NCI-H446 treated with DMSO at 0.1 percent for 48 hours (cell line): ENCODE measurements around the gene IQCN.

Source experiments
- DNase-seq: peaks from one replicate; lab custom pipeline; 2025; lab: John Stamatoyannopoulos, UW

IQCN gene, protein sequence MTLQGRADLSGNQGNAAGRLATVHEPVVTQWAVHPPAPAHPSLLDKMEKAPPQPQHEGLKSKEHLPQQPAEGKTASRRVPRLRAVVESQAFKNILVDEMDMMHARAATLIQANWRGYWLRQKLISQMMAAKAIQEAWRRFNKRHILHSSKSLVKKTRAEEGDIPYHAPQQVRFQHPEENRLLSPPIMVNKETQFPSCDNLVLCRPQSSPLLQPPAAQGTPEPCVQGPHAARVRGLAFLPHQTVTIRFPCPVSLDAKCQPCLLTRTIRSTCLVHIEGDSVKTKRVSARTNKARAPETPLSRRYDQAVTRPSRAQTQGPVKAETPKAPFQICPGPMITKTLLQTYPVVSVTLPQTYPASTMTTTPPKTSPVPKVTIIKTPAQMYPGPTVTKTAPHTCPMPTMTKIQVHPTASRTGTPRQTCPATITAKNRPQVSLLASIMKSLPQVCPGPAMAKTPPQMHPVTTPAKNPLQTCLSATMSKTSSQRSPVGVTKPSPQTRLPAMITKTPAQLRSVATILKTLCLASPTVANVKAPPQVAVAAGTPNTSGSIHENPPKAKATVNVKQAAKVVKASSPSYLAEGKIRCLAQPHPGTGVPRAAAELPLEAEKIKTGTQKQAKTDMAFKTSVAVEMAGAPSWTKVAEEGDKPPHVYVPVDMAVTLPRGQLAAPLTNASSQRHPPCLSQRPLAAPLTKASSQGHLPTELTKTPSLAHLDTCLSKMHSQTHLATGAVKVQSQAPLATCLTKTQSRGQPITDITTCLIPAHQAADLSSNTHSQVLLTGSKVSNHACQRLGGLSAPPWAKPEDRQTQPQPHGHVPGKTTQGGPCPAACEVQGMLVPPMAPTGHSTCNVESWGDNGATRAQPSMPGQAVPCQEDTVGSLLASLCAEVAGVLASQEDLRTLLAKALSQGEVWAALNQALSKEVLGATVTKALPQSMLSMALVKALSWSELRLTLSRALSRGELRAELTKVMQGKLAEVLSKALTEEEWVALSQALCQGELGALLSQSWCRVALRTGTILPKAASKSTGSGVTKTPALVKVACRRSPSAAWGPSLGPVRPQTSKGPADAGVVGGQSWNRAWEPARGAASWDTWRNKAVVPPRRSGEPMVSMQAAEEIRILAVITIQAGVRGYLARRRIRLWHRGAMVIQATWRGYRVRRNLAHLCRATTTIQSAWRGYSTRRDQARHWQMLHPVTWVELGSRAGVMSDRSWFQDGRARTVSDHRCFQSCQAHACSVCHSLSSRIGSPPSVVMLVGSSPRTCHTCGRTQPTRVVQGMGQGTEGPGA (N-terminal part only)

DNA sequence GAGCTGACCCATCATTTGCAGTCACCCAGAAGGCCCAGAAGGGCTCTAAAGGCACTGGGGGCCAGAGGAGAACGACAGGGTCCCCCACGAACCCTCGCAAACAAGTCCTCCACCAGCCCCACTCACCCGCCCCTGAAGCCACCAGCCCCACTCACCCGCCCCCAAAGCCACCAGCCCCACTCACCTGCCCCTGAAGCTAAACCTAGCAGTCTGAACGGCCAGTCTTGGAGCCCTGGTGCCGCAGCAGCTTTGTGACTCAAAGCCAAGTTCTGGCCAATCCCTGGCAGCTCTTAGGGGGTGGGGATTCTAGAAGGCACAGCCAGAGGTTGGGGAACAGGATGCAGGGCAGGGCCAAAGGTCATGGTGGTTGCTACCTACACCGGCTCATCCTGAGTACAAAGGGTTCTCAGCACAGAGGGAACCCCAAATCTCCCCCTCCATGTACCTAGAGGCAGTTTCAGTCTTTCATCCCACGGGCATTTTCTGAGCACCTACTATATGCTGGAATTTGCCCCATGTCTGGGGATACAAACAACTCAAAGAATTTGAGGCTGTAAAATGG lies at the start of gene IQCN:
Gene IQCN, minus strand, starts transcription at position 234 of the 562 bp plus-strand sequence. CDS start 4,974 bp downstream, outside the sequence.
- no peak for DNase-seq

DNA sequence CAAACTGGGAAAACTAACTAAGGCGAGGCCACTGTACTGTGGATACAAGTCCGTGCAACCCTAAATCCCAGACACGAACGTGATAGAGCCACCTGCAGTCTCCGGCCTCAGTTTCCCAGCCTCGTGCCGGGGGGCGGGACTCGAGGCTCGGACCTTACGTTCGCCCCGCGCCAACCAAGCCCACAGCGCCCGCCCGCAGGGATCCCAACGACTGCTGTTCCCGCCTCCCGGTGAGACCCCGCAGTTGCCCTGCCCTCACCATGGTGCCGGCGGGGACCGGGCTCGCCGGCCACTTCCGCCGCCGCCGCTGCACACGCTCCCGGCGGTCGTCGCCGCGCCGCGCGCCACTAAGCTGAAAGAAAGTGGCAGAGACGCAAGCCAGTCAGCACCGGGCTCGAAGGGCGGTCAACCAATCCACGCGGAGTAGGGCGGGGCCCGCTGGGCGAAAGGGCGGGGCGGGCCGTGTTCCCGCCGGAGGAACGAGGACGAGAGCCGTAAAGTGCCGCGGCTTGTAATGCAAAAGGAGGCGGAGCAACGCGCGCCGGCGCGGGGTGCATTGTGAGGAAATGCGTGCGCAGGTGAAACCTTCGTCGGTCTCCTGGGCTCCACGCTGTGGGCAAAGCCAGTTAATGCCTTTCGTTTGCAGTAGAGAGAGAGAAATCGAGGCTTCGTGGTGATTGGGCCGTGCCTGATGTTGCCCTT lies 48.7 kb upstream of the IQCN start, which contains the start of gene LSM4:
Gene LSM4, minus strand, starts transcription at position 318 of the 702 bp plus-strand sequence. Its CDS starts 56 bp downstream, at position 262.
- peak; percentile 95 for DNase-seq

DNA sequence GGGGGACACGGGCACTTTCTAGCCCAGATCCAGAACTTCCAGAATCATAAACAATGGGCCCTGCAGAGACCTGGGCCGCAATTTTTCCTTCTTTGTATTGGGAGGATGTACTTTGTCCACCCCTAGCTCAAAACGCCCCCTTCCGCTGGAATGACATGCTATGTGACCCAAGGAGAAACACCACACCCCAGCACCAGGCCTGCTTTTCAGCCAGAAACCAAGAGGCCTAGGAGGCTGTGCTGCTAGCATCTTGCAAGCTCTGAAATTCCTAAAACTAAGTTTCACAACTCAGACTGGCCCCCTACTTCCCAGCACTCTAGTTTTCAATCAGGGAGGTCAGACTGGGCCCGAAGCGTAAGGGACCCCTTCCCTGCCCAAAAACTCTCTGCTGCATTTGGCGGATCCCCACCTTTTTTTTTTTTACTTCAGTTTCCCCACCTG lies 48.1 kb upstream of the IQCN start:
- no peak for DNase-seq

DNA sequence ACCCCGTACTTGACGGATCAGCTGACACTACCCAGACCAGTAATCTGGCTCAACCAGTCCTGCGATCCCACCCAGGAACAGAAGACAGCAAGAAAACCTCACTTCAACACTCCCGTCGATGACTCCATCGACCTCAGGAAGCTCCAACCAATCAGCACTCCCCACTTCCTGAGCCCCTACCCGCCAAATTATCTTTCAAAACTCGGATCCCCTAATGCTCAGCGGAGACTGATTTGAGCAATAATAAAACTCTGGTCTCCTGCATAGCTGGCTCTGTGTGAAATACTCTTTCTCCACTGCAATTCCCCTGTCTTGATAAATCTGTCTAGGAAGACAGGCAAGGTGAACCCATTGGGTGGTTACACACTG lies 47.5 kb upstream of the IQCN start:
- no peak for DNase-seq

DNA sequence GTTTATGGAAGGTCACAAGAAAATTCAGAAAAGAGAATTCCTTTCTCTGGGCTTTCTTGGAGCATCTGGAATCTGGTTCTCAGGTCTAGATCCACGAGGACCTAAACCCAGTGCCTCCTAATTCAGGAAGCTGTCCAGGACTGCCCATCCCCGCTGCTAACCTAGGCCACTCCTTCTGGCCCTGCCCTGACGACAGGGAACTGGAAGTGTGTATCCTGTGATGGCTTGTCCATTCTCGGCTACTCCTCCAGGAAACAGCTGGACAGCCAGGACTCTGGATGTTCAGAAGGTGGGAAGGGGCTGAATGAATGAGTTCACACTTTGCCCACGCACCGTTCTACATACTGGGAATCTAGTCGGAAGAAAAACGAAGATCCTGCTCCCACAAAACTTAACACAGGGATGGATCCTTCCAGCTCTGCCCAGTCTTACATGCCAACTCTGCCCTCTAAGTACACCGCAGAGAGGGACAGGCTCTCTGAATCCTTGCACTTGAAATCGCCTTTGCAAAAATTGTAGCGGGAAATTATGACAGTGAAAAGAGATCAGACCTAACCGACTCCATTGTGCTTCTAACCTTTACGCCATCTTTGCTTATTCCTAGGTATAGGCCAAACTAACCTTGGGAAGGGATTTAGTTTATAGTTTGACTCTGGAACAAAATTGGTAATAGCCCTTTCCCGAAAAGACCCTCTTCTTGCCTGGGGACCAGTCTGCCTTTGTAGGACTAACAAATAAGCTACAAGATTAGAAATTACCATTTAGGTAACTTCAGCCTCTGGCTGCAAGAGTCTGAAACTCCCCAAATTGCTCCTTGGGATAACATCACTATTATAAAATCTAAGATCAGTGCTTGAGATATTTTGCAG lies 46.8 kb upstream of the IQCN start:
- DNase-seq: no peak

DNA sequence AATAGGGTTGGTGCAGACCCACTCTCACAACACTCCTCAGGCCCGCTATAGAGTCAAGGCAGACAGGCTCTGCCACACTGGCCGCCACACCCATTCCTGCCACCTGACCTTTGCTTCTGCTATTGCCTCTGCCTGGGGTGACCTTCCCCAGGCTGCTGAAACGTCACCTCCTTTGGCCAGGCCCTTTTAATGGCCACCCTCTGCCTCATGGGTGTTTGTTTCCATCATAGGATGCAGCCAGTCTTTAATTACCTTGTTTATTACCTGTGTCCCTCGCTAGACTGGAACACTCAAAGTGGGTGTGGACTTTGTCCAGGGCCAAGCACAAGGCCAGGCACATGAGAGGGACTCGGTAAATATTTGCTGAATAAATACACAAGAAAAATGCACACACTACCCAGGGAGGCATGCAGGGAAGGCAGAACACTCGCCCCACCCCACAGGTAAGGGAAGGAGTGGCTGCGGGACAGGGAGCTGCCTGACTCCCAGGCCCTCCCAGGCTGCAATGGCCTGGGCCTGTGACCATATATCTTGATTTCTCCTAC lies 45.4 kb upstream of the IQCN start:
- no peak for DNase-seq

DNA sequence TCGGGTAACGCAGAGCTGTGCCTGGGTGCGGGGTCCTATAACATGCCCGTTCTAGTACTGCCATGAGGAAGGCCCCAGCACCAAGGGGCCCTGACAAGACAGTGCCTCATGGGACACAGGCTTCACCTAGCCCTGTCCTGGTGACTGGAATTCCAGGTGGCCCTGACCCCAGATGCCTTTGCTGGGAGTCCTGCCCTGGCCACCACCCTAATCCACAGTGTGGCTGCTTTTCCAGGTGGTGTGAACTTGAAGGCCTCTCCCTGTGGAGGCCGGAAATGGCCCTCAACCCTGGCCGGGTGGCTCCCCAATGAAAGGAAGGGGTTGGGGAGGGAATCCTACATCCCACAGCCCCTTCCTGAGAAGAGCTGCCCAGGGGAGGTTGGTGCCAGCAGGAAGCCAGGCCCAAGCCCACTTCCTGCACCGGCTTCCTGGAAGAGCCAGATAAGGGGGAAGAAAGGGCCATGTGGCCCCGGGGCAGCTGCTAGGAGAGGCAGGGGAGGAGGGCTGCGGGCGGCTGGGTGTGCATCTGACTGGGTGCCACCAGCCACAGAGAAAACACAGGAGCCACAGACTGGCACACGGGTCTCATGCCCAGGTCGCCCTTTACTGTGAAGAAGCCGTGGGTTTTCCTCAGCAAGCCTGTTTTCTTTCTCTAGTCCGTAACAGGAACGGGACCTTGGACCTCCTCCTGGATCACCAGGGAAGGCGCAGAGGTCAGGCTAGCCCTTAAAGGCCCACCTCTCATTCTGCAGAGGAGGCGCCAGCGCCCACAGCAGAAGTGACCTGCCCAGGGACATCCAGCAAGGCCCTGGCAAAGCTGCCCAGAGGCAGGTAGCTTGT lies 43.9 kb upstream of the IQCN start:
- DNase-seq: no peak

DNA sequence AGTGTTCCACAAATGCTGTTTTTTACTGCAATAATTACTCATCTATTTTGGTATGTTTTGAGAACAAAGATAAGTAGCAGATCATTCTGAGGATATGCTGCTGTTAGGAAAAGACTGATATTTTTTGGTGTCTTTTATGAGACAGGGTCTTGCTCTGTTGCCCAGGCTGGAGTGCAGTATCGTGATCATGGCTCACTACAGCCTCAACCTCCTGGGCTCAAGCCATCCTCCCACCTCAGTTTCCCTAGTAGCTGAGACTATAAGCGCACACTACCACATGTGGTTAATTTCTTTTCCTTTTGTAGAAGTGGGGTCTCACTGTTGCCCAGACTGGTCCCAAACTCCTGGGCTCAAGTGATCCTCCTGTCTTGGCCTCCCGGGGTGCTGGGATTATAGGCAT lies 39.1 kb upstream of the IQCN start:
- DNase-seq: no peak

DNA sequence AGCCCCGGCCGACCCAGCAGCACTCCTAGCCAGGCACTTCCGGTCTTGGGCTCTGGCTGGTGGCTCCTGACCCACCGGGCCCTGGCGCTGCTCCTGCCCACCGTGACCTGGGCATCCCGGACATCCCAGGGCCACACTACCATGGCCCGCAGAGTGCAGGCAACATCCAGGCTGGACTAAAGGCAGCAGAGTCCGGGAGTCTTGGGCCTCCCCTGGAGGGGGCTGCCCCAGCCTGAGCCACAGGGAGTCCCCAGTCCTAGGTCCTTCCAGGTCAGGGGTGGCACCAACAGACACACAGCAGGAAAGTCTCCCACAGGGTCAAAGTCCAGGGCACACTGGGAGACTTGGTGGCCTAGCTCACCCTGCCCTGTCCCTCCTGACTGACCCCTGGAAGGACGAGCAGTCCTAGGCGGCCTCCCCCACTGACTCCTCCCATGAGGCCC lies 37.9 kb upstream of the IQCN start:
- no peak for DNase-seq

DNA sequence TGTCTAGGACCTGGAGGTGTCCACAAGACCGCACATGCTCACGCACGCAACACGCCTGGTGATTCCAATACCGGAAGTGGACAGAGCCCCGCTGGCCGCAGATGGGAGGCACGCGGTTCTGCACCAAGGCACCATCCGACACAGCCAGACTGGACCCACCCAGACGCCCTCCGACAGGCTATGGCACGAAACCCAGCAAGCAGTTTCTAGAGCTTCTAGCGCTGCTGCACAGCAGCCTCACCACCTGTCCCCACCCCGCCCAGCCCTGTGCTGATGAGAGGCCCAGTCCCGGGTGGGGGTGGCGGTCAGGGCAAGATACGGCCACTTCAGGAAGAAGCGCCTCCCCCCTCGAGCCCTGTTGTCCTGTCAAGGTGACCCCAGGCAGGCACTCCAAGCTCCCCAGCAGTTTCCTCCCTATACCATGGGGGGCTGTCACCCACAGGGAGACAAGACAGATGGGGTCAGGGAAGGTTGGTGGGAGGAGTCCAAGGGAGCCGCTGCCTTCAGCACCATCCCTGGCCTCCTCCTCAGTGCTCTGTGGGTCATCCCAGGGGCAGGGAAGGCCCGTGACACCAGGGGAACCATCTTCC lies 37.3 kb upstream of the IQCN start:
- DNase-seq: no peak

DNA sequence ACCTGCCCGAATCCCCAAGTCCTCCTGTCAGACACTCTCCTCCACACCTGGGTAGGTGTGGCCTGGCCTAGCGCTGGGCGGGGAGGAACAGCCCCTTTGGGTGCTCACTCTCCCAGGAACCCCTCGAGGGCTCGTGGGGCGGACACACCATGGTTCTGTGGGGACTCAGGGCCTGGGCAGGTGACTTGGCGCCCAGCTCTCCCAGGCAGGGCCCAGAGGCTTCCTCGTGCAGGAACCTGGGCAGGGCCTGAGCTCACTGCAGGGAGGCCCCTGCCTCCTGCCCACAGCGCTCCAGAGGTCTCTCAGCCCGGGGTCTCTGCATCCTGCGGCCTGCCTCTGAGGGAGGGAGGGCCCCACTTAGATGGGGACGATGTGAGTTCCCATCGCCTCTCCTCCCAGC lies 36.7 kb upstream of the IQCN start:
- no peak for DNase-seq

DNA sequence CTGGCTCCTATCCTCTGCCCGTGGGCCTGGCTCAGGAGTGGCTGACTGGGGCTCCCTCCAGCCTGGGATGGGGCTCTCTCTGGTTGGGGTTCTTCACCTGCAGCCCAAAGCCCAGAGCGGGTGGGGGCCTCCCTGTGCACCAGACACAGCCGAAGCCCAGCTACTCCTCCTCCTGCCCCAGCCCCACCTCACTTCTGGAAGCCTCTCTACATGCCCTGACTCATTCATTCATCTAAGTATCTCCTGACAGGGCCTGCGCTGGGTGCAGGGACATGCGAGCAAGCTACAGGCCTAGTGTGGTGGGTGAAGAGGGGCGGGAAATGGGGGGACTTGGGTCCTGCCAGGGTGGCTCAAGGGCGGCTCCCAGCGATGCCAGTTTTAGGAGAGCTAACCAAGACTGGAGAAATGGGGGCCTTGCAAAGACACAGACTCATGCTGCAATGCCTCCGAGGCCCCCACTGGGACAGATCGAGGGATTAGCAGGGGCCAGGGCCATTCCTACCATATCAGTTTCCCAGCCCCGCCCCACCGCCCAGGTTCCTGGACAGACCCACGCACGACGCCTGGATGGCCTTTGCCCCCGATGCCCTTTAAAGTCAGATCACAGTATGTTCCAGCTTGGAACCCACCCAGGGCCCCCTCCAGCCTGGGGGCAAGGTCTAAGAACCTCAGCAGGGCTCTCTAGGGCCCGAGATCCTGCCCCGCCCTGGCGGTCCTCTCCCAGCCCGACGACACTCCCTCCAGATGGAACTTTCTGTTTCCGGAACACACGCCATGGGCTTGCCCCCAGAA lies 36.1 kb upstream of the IQCN start:
- no peak for DNase-seq

DNA sequence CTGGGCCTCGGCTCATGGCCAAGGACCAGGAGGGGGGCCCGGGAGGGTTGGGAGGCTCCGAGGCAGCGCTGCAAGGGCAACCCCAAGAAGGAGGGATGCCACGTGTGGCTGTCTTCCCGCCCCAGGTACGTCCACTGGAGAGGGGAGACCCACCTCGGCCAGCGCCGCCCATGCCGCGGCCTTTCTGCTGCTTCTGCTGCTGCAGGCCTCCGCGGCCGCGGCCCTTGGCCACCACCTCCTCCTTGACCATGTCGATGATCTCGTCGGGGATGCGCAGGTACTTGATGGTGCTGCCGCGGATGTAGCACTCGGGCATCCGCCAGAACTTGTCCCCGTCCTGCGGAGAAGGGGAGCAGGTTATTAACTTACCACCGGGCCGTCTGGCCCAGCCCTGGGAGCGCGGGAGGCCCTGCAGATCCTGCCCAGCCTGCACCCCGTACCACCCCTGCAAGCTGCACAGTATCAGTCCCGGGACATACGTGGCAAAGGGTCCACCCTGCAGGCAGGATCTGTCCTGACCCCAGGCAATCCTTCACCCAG lies 35.3 kb upstream of the IQCN start:
- DNase-seq: no peak

DNA sequence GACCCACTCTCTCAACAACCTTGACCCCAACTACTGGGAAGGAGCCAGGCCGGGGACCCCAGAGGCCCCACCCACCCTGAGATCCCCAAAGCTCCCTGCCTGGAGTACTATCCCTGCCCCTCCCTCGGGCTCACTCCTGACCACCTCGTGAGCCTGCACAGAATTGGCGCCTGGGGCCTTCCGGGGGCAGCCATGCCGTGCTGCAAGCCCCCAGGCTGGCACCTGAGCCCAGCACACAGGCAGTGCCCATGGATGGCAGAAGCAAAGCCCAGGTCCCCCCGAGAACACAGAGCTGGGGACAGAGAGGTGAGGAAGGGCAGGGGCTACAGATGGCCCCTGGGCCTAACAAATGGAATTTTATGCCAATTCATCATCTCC lies 34.7 kb upstream of the IQCN start:
- DNase-seq: no peak

DNA sequence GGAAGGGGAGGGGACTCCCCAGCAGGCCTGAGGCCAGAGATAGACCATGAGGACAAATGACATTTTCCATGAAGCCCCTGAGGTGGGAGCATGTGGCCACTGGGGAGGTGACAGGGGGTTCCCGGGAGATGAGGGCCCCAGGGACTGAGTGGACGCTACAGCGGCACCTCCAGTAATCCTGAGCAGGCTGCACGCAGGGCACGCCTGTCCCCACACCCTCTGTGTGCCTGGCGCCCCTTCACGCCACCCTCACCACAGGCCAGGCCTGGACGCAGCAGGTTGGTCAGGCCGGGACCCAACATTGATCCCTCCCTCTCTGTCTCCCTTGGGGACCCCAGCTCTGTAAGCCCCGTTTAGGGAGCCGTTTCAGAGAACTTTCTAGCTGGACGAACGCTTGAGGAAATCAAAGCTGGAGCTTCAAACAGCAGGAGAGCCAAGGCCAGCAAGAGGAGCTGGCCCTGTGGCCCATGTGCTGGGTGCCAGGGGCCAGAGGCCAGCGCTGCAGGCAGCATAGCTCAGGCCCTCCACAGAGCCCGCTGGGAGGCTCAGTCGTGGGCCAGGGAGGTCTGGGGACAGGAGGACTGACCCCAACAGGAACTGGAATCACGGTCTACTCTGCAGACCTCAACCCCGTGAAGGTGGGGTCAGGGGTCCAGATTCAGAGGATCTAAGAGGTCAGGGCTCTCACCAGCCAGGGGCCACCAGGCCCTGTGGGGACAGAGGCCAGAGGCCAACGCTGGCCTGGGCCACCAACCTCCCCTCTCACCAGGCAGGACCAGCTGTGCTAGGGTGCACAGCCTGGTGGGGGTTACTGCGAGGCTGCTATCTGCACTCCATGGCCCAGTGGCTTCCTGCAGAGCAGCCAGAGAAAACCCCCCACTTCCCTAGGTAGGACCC lies 34.0 kb upstream of the IQCN start:
- no peak for DNase-seq

DNA sequence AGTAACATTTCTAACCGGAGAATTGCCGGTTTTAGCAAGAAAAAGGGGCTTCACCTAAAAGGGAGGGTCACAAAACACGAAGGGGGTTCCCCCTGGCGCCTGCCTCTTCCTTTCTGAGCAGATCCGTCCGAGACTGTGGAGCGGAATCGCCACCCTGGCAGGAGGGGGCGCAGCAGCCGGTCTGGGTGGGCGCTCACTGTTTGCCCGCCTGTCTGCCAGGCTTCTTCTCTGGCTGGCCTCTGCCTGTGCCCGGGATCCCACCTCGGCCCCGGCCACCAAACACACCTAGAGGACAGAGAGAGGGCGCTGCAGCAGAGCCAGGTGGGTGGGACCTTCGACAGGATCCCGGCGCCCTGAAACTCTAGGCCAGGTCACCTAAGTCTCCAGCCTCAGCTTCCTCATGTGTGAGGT lies 33.0 kb upstream of the IQCN start:
- no peak for DNase-seq
